Adrenal gland (tissue), 12 donors: ENCODE data around the gene MBTD1. TPM values are rescaled to one million over a fixed set of nuclear protein-coding genes. Genes with fewer than 3 reads are reported as not detected.

Experiments used
- DNase-seq, 7 donors: peaks; one replicate each; pipeline ENCODE4 v3.0.0-alpha.2; 2019 to 2020
- H3K27ac ChIP-seq, 5 donors: fragments of 200-600 bp; sonication (generic) in 4 of 5; 1 replicate in 3 of 5; 2 replicates in 2 of 5; pipeline versions ENCODE4 v1.5.1 to v1.8.0; 2016 to 2020; ENCODE audit warnings: mild to moderate bottlenecking in 1 of 5
- H3K27me3 ChIP-seq: fragments of 200-600 bp; 2 replicates; pipeline ENCODE4 v1.8.0; 2021
- H3K36me3 ChIP-seq, 2 donors: fragments of 200-600 bp; replicated peaks in 1 of 2; 1 replicate in 1 of 2; 2 replicates in 1 of 2; pipeline versions ENCODE4 v1.5.1 to v1.8.0; 2018 to 2022
- H3K4me1 ChIP-seq, 2 donors: fragments of 200-600 bp; replicated peaks in 1 of 2; 1 replicate in 1 of 2; 2 replicates in 1 of 2; pipeline versions ENCODE4 v1.5.1 to v1.8.0; 2018 to 2021
- H3K4me3 ChIP-seq, 4 donors: fragments of 200-600 bp; sonication (generic) in 3 of 4; one replicate each; pipeline ENCODE4 v1.5.1; 2016 to 2018
- H3K9me3 ChIP-seq, 3 donors: fragments of 200-600 bp; sonication (generic) in 1 of 3; replicated peaks in 1 of 3; 1 replicate in 2 of 3; 2 replicates in 1 of 3; pipeline versions ENCODE4 v1.5.1 to v1.8.0; 2016 to 2021
- POLR2A ChIP-seq, 2 donors: fragments of 450-650 bp; IDR thresholded peaks; one replicate each; pipeline ENCODE4 v1.6.1; 2017; ENCODE audit warnings: antibody characterized with exemption in 2 of 2, mild to moderate bottlenecking in 2 of 2, moderate library complexity in 1 of 2
- WGBS, 4 donors: extraction: QIAGEN DNeasy Blood & Tissue Kit in 2 of 4; methylation state at CpG; one replicate each; pipeline versions ENCODE4 v1.1.5 to v1.1.7; 2013 to 2017; 5-methylcytosine and 5-hydroxymethylcytosine counted together
- intact Hi-C, 2 donors: fragments of 100-400 bp; cut with DNase I; formaldehyde crosslinking; loops; one replicate each; pipeline versions ENCODE4 v1.14.1 to v1.15.0; 2022 to 2023
- polyA plus RNA-seq, 3 donors: library from polyadenylated mRNA; stranded (reverse); fragments of 200-250 nt in 2 of 3; fragments of 350-450 nt in 1 of 3; fragmentation: Illumina TruSeq in 1 of 3; extraction: RNeasy Lipid Tissue Mini Kit (QIAGEN cat#74804) in 1 of 3; gene quantifications; one replicate each; pipeline ENCODE4 v1.2.3, GENCODE V29; 2013 to 2014
- total RNA-seq, 9 donors: library from RNA; depleted of rRNA in 4 of 9; stranded (reverse); fragments of >200 nt in 4 of 9; fragments of 120-200 nt in 1 of 9; fragmentation: NEBNext Ultra II Directional in 1 of 9; extraction: Animal tissue kit (Norgen Biotek cat#: 25700) in 1 of 9; gene quantifications; one replicate each; pipeline versions ENCODE4 v1.1.0 to v1.2.4, GENCODE V29; 2013 to 2023
- TF ChIP-seq, protein P1 (sequence below), 6 experiments: fragments of 450-650 bp in 4 of 6; fragments of 200-600 bp in 2 of 6; sonication (generic) in 1 of 6; IDR thresholded peaks; 1 replicate in 5 of 6; 2 replicates in 1 of 6; pipeline versions ENCODE4 v1.5.1 to v1.8.0; 2016 to 2021; ENCODE audit warnings: antibody characterized with exemption in 6 of 6, mild to moderate bottlenecking in 2 of 6, moderate library complexity in 1 of 6
- donor health status: healthy with polysubstance abuse.
- donor health status: Bipolar disorder and iron deficiency.
- donor health status: DM: yes; HTN: yes; CAD: no.
- donor health status: DM: no; HTN: no; CAD: no.
- donor health status: DM: no; HTN: no; CAD: no.
- donor health status: DM: yes; HTN: yes; CAD: no.

MBTD1 gene
- total and polyA plus RNA-seq, 12 donors = 5.5 to 20.0 (median 10.3) TPM

DNA sequence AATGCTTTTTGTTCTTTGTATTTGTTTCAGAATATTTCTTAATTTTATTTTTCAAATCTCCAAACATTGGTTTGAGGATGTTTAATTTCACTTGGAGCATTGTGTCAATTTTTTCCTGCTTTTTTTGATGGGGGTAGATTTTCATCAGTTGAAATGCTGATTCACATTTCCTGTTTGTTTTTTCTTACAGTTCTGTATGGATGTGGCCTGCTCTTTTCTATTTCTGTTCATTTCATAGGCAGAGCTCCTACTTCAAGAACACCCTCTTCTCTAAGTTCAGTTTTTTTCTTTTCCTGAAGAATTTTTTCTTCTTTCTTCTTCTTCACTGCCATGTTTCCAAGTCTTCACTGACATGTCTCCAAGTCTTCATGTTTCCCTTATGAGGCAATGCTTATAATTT lies 8.8 kb downstream of the MBTD1 start:
- intact Hi-C loops = no loop called here
- Histone ChIP-seq H3K27ac (no peak overlapping the region), H3K36me3 (no peaks in the 10 kb centered on the region), H3K4me3 (no peak overlapping the region), H3K9me3 (no peaks in the 10 kb centered on the region), H3K4me1 (no peaks in the 10 kb centered on the region), H3K27me3 (no peaks in the 10 kb centered on the region)
- no peak for DNase-seq
- no peak for TF ChIP-seq POLR2A (IDR thresholded peaks at IDR 0.05)
- TF ChIP-seq, protein P1, sequence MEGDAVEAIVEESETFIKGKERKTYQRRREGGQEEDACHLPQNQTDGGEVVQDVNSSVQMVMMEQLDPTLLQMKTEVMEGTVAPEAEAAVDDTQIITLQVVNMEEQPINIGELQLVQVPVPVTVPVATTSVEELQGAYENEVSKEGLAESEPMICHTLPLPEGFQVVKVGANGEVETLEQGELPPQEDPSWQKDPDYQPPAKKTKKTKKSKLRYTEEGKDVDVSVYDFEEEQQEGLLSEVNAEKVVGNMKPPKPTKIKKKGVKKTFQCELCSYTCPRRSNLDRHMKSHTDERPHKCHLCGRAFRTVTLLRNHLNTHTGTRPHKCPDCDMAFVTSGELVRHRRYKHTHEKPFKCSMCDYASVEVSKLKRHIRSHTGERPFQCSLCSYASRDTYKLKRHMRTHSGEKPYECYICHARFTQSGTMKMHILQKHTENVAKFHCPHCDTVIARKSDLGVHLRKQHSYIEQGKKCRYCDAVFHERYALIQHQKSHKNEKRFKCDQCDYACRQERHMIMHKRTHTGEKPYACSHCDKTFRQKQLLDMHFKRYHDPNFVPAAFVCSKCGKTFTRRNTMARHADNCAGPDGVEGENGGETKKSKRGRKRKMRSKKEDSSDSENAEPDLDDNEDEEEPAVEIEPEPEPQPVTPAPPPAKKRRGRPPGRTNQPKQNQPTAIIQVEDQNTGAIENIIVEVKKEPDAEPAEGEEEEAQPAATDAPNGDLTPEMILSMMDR (IDR thresholded peaks at IDR 0.05) = no peak

DNA sequence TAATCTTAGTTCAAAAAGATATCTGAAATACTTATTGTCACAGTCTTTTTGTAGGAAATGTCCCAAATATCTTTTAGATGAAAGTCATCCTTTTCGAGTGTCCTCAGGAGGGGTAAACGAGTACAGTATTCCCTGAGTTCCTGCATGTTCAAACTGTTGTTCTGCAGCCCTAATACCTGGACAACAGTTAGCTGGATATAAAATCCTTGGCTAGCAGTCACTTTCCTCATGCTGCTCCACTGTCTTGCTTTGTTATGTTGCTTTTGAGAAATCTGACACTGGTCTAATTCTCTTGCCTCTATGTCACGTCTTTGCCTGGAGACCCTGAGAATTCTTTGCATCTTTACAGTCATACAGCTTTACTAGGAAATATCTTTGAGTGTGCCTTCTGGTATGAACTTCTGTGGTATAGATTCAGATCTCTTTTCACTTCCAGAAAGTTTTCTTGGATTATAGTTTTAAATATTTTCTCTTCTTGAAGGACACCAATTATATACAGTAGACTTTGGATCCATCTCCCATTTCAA lies 9.5 kb downstream of the MBTD1 start:
- no peaks in the 10 kb centered on the region for H3K27me3 ChIP-seq
- no peak overlapping the region for H3K4me3 ChIP-seq
- no peaks in the 10 kb centered on the region for H3K36me3 ChIP-seq
- WGBS, 4 donors = 94 to 98% (median 97%) methylated on average over 3 of the region's 3 CpGs
- DNase-seq = no peak
- TF ChIP-seq, protein P1 (IDR thresholded peaks at IDR 0.05) = no peak
- TF ChIP-seq POLR2A (IDR thresholded peaks at IDR 0.05) = no peak
- H3K4me1 ChIP-seq = no peaks in the 10 kb centered on the region
- intact Hi-C loops = no loop called here
- no peak overlapping the region for H3K27ac ChIP-seq
- no peaks in the 10 kb centered on the region for H3K9me3 ChIP-seq

DNA sequence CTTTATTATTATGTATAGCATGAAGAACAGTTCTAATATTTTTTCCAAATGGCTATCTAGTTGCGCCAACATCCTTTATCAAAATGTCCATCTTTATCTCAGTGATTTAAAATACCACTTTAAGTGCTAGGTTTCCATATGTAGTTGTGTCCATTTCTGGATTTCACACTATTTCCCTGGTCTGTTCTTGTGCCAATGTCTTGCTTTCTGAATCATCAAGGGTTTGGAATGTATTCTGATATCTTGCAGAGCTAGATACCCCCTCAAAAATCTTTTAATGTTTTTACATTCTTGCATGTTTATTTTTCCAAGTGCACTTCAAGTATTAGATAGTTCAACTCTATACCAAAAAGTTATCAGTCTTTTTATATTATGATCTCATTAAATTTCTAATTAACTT lies 14.3 kb downstream of the MBTD1 start:
- WGBS, 4 donors = 94 to 100% (median 98%) methylated on average over 1 of the region's 1 CpG
- intact Hi-C loops = no loop called here
- no peaks in the 10 kb centered on the region for H3K36me3 ChIP-seq
- no peaks in the 10 kb centered on the region for H3K4me1 ChIP-seq
- no peaks in the 10 kb centered on the region for H3K27me3 ChIP-seq
- H3K9me3 ChIP-seq = no peaks in the 10 kb centered on the region
- no peak overlapping the region for H3K4me3 ChIP-seq
- TF ChIP-seq POLR2A (IDR thresholded peaks at IDR 0.05) = no peak
- TF ChIP-seq, protein P1 (IDR thresholded peaks at IDR 0.05) = no peak
- no peak for DNase-seq
- no peak overlapping the region for H3K27ac ChIP-seq

DNA sequence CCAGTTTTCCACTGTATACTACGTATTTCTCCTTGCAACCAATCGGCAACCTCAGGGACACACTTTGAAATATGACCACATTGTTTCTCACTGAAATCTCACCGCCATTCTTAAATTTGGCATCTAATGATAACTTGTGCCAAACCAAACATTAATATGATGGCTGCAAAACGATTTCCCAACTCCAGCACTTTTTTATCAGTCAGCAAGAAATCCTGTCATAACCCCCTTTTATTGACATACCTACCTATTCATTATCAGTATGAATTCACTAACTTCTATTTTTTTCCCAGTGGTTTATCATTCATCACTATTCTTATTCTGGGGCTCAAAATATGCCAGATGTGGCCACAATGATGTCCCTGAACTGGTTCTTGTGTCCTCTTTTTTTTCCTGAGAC lies 15.8 kb downstream of the MBTD1 start:
- intact Hi-C loops = no loop called here
- Histone ChIP-seq H3K27ac (no peak overlapping the region), H3K4me1 (peaks cover 0 to 8% of the 10 kb centered on the region in 2 donors), H3K4me3 (no peak overlapping the region), H3K36me3 (no peaks in the 10 kb centered on the region), H3K27me3 (no peaks in the 10 kb centered on the region), H3K9me3 (no peaks in the 10 kb centered on the region)
- no peak for DNase-seq
- 57 to 70% (median 63%) methylated on average over 4 of the region's 4 CpGs for WGBS, 4 donors
- TF ChIP-seq, protein P1 (IDR thresholded peaks at IDR 0.05) = no peak
- TF ChIP-seq POLR2A (IDR thresholded peaks at IDR 0.05) = no peak
